MM.1S (cell line): Measurements from ENCODE around the gene PARD3.
A peak's percentile ranks its signal among the peaks of the same experiment; 100 is the strongest.

ENCODE experiments used
- DNase-seq: peaks from one replicate; pipeline ENCODE4 v3.0.0-alpha.2; 2015
- H2AFZ ChIP-seq: fragments of 300-600 bp; sonication (generic); 2 replicates; pipeline ENCODE4 v1.6.0; 2016; ENCODE audit warnings: antibody characterized with exemption, low read length
- H3F3A ChIP-seq: fragments of 300-600 bp; sonication (generic); 2 replicates; pipeline ENCODE4 v1.6.1; 2016; ENCODE audit warnings: mild to moderate bottlenecking, antibody characterized with exemption, low read length, moderate library complexity, mixed read lengths; ENCODE audit not compliant: insufficient read depth
- H3K27ac ChIP-seq: fragments of 300-600 bp; sonication (generic); 2 replicates; pipeline ENCODE4 v1.5.1; 2016; ENCODE audit warnings: mild to moderate bottlenecking, low read length
- H3K27me3 ChIP-seq: fragments of 300-600 bp; sonication (generic); replicated peaks from 2 replicates; pipeline ENCODE4 v1.6.0; 2016; ENCODE audit warnings: low read length; ENCODE audit not compliant: insufficient read depth
- H3K36me3 ChIP-seq: fragments of 300-600 bp; sonication (generic); replicated peaks from 2 replicates; pipeline ENCODE4 v1.6.1; 2016; ENCODE audit warnings: mild to moderate bottlenecking, low read length, mixed read lengths; ENCODE audit not compliant: insufficient read depth
- H3K4me1 ChIP-seq: fragments of 300-600 bp; sonication (generic); 2 replicates; pipeline ENCODE4 v1.6.1; 2016; ENCODE audit warnings: low read length, mixed read lengths
- H3K4me2 ChIP-seq: fragments of 300-600 bp; sonication (generic); 2 replicates; pipeline ENCODE4 v1.6.0; 2016; ENCODE audit warnings: low read depth, low read length
- H3K4me3 ChIP-seq: fragments of 300-600 bp; sonication (generic); 2 replicates; pipeline ENCODE4 v1.5.1; 2016; ENCODE audit warnings: low read length, mixed read lengths
- H3K79me2 ChIP-seq: fragments of 300-600 bp; sonication (generic); 2 replicates; pipeline ENCODE4 v1.6.1; 2016; ENCODE audit warnings: mixed run types, low read length, mixed read lengths
- H3K9ac ChIP-seq: fragments of 300-600 bp; sonication (generic); 2 replicates; pipeline ENCODE4 v1.6.1; 2016; ENCODE audit warnings: low read length, mixed read lengths
- H3K9me2 ChIP-seq: fragments of 300-600 bp; sonication (generic); replicated peaks from 2 replicates; pipeline ENCODE4 v1.6.1; 2016; ENCODE audit warnings: mild to moderate bottlenecking, low read length, mixed read lengths; ENCODE audit not compliant: insufficient read depth
- H3K9me3 ChIP-seq: fragments of 300-600 bp; sonication (generic); replicated peaks from 2 replicates; pipeline ENCODE4 v1.6.1; 2016; ENCODE audit warnings: mild to moderate bottlenecking, low read length, mixed read lengths; ENCODE audit not compliant: insufficient read depth
- H4K20me1 ChIP-seq: fragments of 300-600 bp; sonication (generic); 2 replicates; pipeline ENCODE4 v1.6.1; 2016; ENCODE audit warnings: mild to moderate bottlenecking, low read length, moderate library complexity, mixed read lengths; ENCODE audit not compliant: insufficient read depth
- EZH2 ChIP-seq: fragments of 300-600 bp; sonication (generic); optimal IDR thresholded peaks from 2 replicates; pipeline ENCODE3; 2017; ENCODE audit warnings: low read depth, mild to moderate bottlenecking, antibody characterized with exemption, low read length, mixed read lengths
- EZH2phosphoT487 ChIP-seq: fragments of 300-600 bp; sonication (generic); IDR thresholded peaks from 2 replicates; pipeline ENCODE4 v1.6.1; 2018; ENCODE audit warnings: antibody characterized with exemption, low read length
- TF ChIP-seq, protein P1 (sequence below): fragments of 300-600 bp; sonication (generic); IDR thresholded peaks from 2 replicates; pipeline ENCODE4 v1.5.1; 2016; ENCODE audit warnings: antibody characterized with exemption, low read length, mixed read lengths

Gene PARD3

GRCh38 chr10:34706147-34706546 lies 108.9 kb downstream of the PARD3 start:
- H4K20me1 ChIP-seq: peaks cover 12% of the 10 kb centered on the region
- H3F3A ChIP-seq: peaks cover 12% of the 10 kb centered on the region
- no peak overlapping the region for H2AFZ ChIP-seq
- 0 out of 2 replicates have a peak overlapping the region, but pooled peaks have one; percentile 3 for H3K4me3 ChIP-seq
- H3K27me3 ChIP-seq: peaks cover 15% of the 10 kb centered on the region
- no peaks in the 10 kb centered on the region for H3K9me2 ChIP-seq
- H3K27ac ChIP-seq: peak overlapping the region; percentile 16; the same call in 1 of the 2 replicates
- H3K4me1 ChIP-seq: peaks cover 26% of the 10 kb centered on the region
- H3K79me2 ChIP-seq: peaks cover 94% of the 10 kb centered on the region
- no peaks in the 10 kb centered on the region for H3K36me3 ChIP-seq
- H3K9ac ChIP-seq: no peak overlapping the region
- peak overlapping the region; percentile 54 for H3K4me2 ChIP-seq
- H3K9me3 ChIP-seq: no peaks in the 10 kb centered on the region
- DNase-seq: no peak
- TF ChIP-seq EZH2phosphoT487 (no peak), EZH2 (no peak)
- TF ChIP-seq, protein P1, sequence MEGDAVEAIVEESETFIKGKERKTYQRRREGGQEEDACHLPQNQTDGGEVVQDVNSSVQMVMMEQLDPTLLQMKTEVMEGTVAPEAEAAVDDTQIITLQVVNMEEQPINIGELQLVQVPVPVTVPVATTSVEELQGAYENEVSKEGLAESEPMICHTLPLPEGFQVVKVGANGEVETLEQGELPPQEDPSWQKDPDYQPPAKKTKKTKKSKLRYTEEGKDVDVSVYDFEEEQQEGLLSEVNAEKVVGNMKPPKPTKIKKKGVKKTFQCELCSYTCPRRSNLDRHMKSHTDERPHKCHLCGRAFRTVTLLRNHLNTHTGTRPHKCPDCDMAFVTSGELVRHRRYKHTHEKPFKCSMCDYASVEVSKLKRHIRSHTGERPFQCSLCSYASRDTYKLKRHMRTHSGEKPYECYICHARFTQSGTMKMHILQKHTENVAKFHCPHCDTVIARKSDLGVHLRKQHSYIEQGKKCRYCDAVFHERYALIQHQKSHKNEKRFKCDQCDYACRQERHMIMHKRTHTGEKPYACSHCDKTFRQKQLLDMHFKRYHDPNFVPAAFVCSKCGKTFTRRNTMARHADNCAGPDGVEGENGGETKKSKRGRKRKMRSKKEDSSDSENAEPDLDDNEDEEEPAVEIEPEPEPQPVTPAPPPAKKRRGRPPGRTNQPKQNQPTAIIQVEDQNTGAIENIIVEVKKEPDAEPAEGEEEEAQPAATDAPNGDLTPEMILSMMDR: no peak

DNA sequence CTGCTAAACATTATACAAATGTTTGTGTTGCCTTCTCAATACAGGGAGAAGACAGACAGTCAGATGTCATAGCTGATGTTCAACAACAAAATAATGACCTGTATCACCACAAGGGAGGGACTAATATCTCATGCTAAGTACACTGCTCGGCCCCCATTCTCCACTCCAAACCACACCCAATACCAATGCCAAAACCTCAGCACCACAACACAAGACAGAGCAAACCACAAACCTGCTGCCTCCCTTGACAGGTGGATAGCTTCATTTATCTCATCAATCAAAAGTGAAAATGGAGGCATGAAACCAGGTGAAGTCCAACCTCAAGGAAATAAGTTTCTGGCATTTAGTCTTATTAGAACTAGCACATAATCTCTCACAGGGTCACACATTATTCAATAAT lies 109.5 kb downstream of the PARD3 start:
- no peaks in the 10 kb centered on the region for H3K36me3 ChIP-seq
- peak overlapping the region; percentile 16; the same call in 1 of the 2 replicates for H3K27ac ChIP-seq
- no peaks in the 10 kb centered on the region for H3K9me2 ChIP-seq
- TF ChIP-seq, protein P1: no peak
- TF ChIP-seq EZH2: no peak
- no peak for TF ChIP-seq EZH2phosphoT487
- H3K4me2 ChIP-seq: peak overlapping the region; percentile 54; the same call in 1 of the 2 replicates
- H3F3A ChIP-seq: peaks cover 12% of the 10 kb centered on the region
- no peak overlapping the region for H2AFZ ChIP-seq
- H3K9ac ChIP-seq: no peak overlapping the region
- no peaks in the 10 kb centered on the region for H3K9me3 ChIP-seq
- peaks cover 12% of the 10 kb centered on the region for H4K20me1 ChIP-seq
- DNase-seq: peak; percentile 88
- H3K27me3 ChIP-seq: peaks cover 15% of the 10 kb centered on the region
- 0 out of 2 replicates have a peak overlapping the region, but pooled peaks have one; percentile 3 for H3K4me3 ChIP-seq
- H3K79me2 ChIP-seq: peaks cover 94% of the 10 kb centered on the region
- peaks cover 26% of the 10 kb centered on the region for H3K4me1 ChIP-seq

GRCh38 chr10:34704526-34705184 lies 110.4 kb downstream of the PARD3 start:
- 0 out of 2 replicates have a peak overlapping the region, but pooled peaks have one; percentile 54 for H3K4me2 ChIP-seq
- H3K4me1 ChIP-seq: peaks cover 26% of the 10 kb centered on the region
- H3K9me3 ChIP-seq: no peaks in the 10 kb centered on the region
- no peak overlapping the region for H2AFZ ChIP-seq
- TF ChIP-seq EZH2 (no peak), EZH2phosphoT487 (no peak)
- TF ChIP-seq, protein P1: no peak
- peaks cover 12% of the 10 kb centered on the region for H3F3A ChIP-seq
- H3K9me2 ChIP-seq: no peaks in the 10 kb centered on the region
- H3K36me3 ChIP-seq: no peaks in the 10 kb centered on the region
- no peak overlapping the region for H3K4me3 ChIP-seq
- no peak overlapping the region for H3K9ac ChIP-seq
- no peak overlapping the region for H3K27ac ChIP-seq
- DNase-seq: no peak
- H3K27me3 ChIP-seq: peaks cover 15% of the 10 kb centered on the region
- peaks cover 94% of the 10 kb centered on the region for H3K79me2 ChIP-seq
- peaks cover 12% of the 10 kb centered on the region for H4K20me1 ChIP-seq
